B cell (primary cell): ENCODE data around the gene PDX1. TPM values are rescaled to one million over a fixed set of nuclear protein-coding genes. Genes with fewer than 3 reads are reported as not detected.

ENCODE experiments used
- ATAC-seq: fragments of 200-7000 bp; cut with Tn5 transposase; one replicate; pipeline ENCODE4 v1.10.0; 2021; ENCODE audit warnings: low read depth, mild to moderate bottlenecking, moderate number of reproducible peaks, moderate library complexity
- CTCF ChIA-PET: fragments of 350-600 bp; sonication (Branson Sonifier 250); formaldehyde crosslinking; loops from one replicate; lab custom pipeline; 2021; ENCODE audit warnings: antibody characterized with exemption, inconsistent platforms; lab: Charles Lee
- POLR2A ChIA-PET: fragments of 350-600 bp; sonication (Branson Sonifier 250); formaldehyde crosslinking; loops from one replicate; lab custom pipeline; 2021; ENCODE audit warnings: antibody characterized with exemption; lab: Charles Lee
- DNase-seq: peaks from one replicate; pipeline ENCODE4 v3.0.0; 2013
- H2AFZ ChIP-seq: 2 replicates; pipeline ENCODE4 v1.6.1; 2012; ENCODE audit warnings: mild to moderate bottlenecking, low read depth, low read length; ENCODE audit not compliant: insufficient read depth, poor library complexity, severe bottlenecking
- H3K27ac ChIP-seq, 2 donors: 1 replicate in 1 of 2; 2 replicates in 1 of 2; pipeline ENCODE4 v1.5.1; 2012 to 2013; ENCODE audit warnings: low read length in 2 of 2, mild to moderate bottlenecking in 2 of 2, moderate library complexity in 1 of 2
- H3K27me3 ChIP-seq, 4 experiments: fragments of 200-600 bp in 1 of 4; sonication (generic) in 1 of 4; replicated peaks in 1 of 4; 1 replicate in 2 of 4; 2 replicates in 2 of 4; pipeline versions ENCODE4 v1.6.1 to v1.7.0; 2013 to 2016; ENCODE audit warnings: low read length in 3 of 4, mild to moderate bottlenecking in 2 of 4, mixed read lengths in 1 of 4, moderate library complexity in 1 of 4; ENCODE audit not compliant: insufficient read depth in 4 of 4, control insufficient read depth in 3 of 4; ENCODE audit errors: control extremely low read depth in 1 of 4
- H3K36me3 ChIP-seq, 2 experiments: replicated peaks in 1 of 2; 1 replicate in 1 of 2; 2 replicates in 1 of 2; pipeline versions ENCODE4 v1.6.1 to v1.7.1; 2013; ENCODE audit warnings: low read length in 1 of 2; ENCODE audit not compliant: insufficient read depth in 2 of 2, control insufficient read depth in 1 of 2; ENCODE audit errors: control extremely low read depth in 1 of 2, extremely low read depth in 1 of 2
- H3K4me1 ChIP-seq, 2 donors: fragments of 200-600 bp in 1 of 2; sonication (generic) in 1 of 2; 1 replicate in 1 of 2; 2 replicates in 1 of 2; pipeline versions ENCODE4 v1.5.1 to v1.6.1; 2013 to 2017; ENCODE audit warnings: low read length in 2 of 2; ENCODE audit not compliant: control insufficient read depth in 2 of 2, insufficient read depth in 2 of 2
- H3K4me2 ChIP-seq: replicated peaks from 2 replicates; pipeline ENCODE3; 2012; ENCODE audit warnings: mild to moderate bottlenecking, low read depth, low read length; ENCODE audit not compliant: poor library complexity, severe bottlenecking
- H3K4me3 ChIP-seq, 5 experiments: fragments of 200-600 bp in 1 of 5; sonication (generic) in 1 of 5; 1 replicate in 3 of 5; 2 replicates in 2 of 5; pipeline versions ENCODE4 v1.5.1 to v1.7.0; 2011 to 2016; ENCODE audit warnings: low read length in 4 of 5, mild to moderate bottlenecking in 4 of 5, low read depth in 2 of 5, control low read depth in 1 of 5, moderate library complexity in 1 of 5; ENCODE audit not compliant: insufficient read depth in 1 of 5; ENCODE audit errors: control extremely low read depth in 1 of 5, extremely low read depth in 1 of 5
- H3K79me2 ChIP-seq: fragments of 200-600 bp; sonication (generic); one replicate; pipeline ENCODE4 v1.6.0; 2016; ENCODE audit warnings: low read length; ENCODE audit not compliant: control insufficient read depth, insufficient read depth
- H3K9ac ChIP-seq: fragments of 200-600 bp; sonication (generic); 2 replicates; pipeline ENCODE4 v1.6.1; 2017; ENCODE audit warnings: mild to moderate bottlenecking, low read length, moderate library complexity
- H3K9me3 ChIP-seq, 3 donors: one replicate each; pipeline versions ENCODE4 v1.6.1 to v1.7.1; 2013; ENCODE audit warnings: low read length in 2 of 3; ENCODE audit not compliant: control insufficient read depth in 2 of 3, insufficient read depth in 1 of 3; ENCODE audit errors: control extremely low read depth in 1 of 3
- H4K20me1 ChIP-seq: 2 replicates; pipeline ENCODE4 v1.6.0; 2012; ENCODE audit warnings: mild to moderate bottlenecking, low read length; ENCODE audit not compliant: insufficient read depth, control insufficient read depth, poor library complexity, severe bottlenecking
- H3K27ac Mint-ChIP-seq: one replicate; pipeline ENCODE4 v1.8.0; 2021; ENCODE audit warnings: mixed read lengths
- H3K27me3 Mint-ChIP-seq: one replicate; pipeline ENCODE4 v1.8.0; 2021; ENCODE audit warnings: mixed read lengths
- H3K4me1 Mint-ChIP-seq: one replicate; pipeline ENCODE4 v1.8.0; 2021; ENCODE audit warnings: mixed read lengths
- H3K4me3 Mint-ChIP-seq: one replicate; pipeline ENCODE4 v1.8.0; 2021; ENCODE audit warnings: mixed read lengths
- H3K9me3 Mint-ChIP-seq: one replicate; pipeline ENCODE4 v1.8.0; 2022; ENCODE audit warnings: mixed read lengths; ENCODE audit not compliant: insufficient read depth
- CTCF ChIP-seq: fragments of 200-600 bp; IDR thresholded peaks from one replicate; pipeline ENCODE4 v1.8.0; 2022; ENCODE audit warnings: antibody characterized with exemption, mild to moderate bottlenecking
- EZH2 ChIP-seq: IDR thresholded peaks from 2 replicates; pipeline ENCODE4 v1.6.1; 2012; ENCODE audit warnings: borderline replicate concordance, low read depth, mild to moderate bottlenecking, moderate library complexity, low read length; ENCODE audit not compliant: insufficient read depth, poor library complexity, severe bottlenecking
- WGBS: methylation state at CpG from one replicate; pipeline ENCODE4 v1.1.5; 2013; ENCODE audit warnings: missing lambda C conversion rate; ENCODE audit not compliant: insufficient coverage; 5-methylcytosine and 5-hydroxymethylcytosine counted together
- intact Hi-C: fragments of 100-400 bp; cut with micrococcal nuclease; formaldehyde crosslinking; loops from one replicate; pipeline ENCODE4 v1.10.0; 2022
- polyA plus RNA-seq: library from polyadenylated mRNA; depleted of rRNA; stranded (reverse); fragments of >200 nt; gene quantifications from 2 replicates; pipeline ENCODE4 v1.2.3, GENCODE V29; 2012
- total RNA-seq, 2 donors: library from RNA; stranded (reverse); fragments of 120-200 nt in 1 of 2; gene quantifications; 1 replicate in 1 of 2; 2 replicates in 1 of 2; pipeline versions ENCODE4 v1.2.3 to v1.2.4, GENCODE V29; 2013 to 2022

Gene PDX1
- total and polyA plus RNA-seq, 2 donors (not counting 1 experiment from before 2014, with no cell fraction given), result not detected

DNA sequence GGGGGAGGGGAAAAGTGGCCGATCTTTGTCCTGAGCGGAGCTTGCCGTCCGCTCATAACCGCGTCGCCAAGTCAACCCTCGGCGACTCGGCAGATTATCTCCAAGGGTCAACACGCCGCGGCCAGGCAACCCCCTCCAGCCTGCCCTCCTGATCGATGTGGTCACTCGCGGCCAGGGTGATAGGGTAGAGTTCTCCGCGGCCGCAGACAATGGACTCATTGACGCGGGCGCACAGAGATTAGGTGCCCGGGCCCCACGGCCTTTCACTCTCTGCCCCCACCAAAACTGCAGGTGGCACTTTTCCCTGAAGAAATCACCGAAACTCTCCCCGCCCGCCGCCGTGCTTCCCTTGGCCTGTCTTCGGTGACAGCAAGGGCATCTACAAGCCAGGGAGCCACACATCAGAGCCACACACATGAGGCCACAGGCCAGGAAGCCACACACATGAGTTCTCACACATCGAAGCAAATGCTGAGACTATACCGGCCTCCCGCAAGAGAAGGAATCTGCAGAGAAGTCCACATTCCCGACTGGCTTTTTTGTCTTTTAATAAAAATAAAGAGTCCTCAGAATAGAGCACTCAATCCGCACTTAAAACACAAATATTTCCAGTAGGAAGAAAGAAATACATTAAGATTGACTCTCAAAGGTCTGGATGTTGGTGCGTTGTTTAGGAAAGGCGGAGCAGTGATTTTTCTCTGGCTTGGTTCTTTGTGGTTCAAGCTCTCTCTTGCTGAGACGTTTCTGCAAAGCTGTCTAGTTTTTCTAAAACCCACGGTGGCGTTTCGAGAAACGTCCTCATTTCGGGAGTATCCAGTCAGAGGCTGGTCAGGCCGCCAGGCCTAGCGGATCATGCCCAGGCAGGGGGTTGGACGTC lies 1.5 kb upstream of the PDX1 start:
- intact Hi-C loops, result loop anchor here (10.0 kb wide), 1 partner anchor 83 kb away; no protein-coding TSS in a partner anchor

More for the DNA sequence above, 1.5 kb upstream of the PDX1 start:
- H4K20me1 ChIP-seq, result no peaks in the 10 kb centered on the region
- H3K79me2 ChIP-seq, result no peaks in the 10 kb centered on the region
- H3K4me1 ChIP-seq, result peaks cover 54 to 62% of the 10 kb centered on the region in 2 donors
- peaks cover 0 to 89% (median 71%) of the 10 kb centered on the region in 4 experiments for H3K27me3 ChIP-seq
- H3K27ac Mint-ChIP-seq, result peak overlapping the region; percentile 56
- no peaks in the 10 kb centered on the region for H3K36me3 ChIP-seq
- ChIA-PET CTCF (no interaction called here), POLR2A (no interaction called here)
- WGBS, result 18% methylated on average over 41 of the region's 46 CpGs
- no peak for TF ChIP-seq CTCF
- peak; percentile 59 for TF ChIP-seq EZH2
- ATAC-seq (no peak), DNase-seq (peak; percentile 44)
- H3K4me3 Mint-ChIP-seq, result peak overlapping the region; percentile 59
- H3K4me3 ChIP-seq, result no peak overlapping the region
- peaks cover 67% of the 10 kb centered on the region for H3K27me3 Mint-ChIP-seq
- H3K4me1 Mint-ChIP-seq, result peaks cover 33% of the 10 kb centered on the region
- H3K4me2 ChIP-seq, result peak overlapping the region; percentile 46
- H3K9me3 Mint-ChIP-seq, result peaks cover 4% of the 10 kb centered on the region
- H3K9ac ChIP-seq, result no peak overlapping the region
- H2AFZ ChIP-seq, result no peak overlapping the region
- peaks cover 0 to 67% (median 23%) of the 10 kb centered on the region in 3 donors for H3K9me3 ChIP-seq
- H3K27ac ChIP-seq, result no peak overlapping the region
